A549 (cell line): ENCODE data around the gene TMEM255B. TPM values are rescaled to one million over a fixed set of nuclear protein-coding genes. Genes with fewer than 3 reads are reported as not detected.
"Not testable (repeated sequence)": the region's sequence is repeated elsewhere in the genome, so short reads cannot be mapped to it uniquely, and the experiment has no call there.

Experiments
- ATAC-seq, 2 experiments: fragments of 200-7000 bp in 1 of 2; fragments of >200 bp in 1 of 2; cut with Nextera tagmentation in 1 of 2; cut with Tn5 transposase in 1 of 2; 3 replicates each; pipeline versions ENCODE4 v1.8.0 to v1.9.1; 2018 to 2020; ENCODE audit warnings: mild to moderate bottlenecking in 1 of 2, moderate library complexity in 1 of 2
- CTCF ChIA-PET: fragments of 300-600 bp; sonication (Branson Sonifier 250); formaldehyde crosslinking; extraction: SDS; loops from one replicate; lab custom pipeline; 2021; ENCODE audit warnings: antibody characterized with exemption, inconsistent platforms; lab: Yijun Ruan, JAX
- POLR2A ChIA-PET: fragments of 350-600 bp; formaldehyde crosslinking; extraction: SDS; loops from one replicate; lab custom pipeline; 2021; ENCODE audit warnings: antibody characterized with exemption, inconsistent platforms; lab: Yijun Ruan, JAX
- DNase-seq, 2 experiments: peaks; one replicate each; pipeline versions ENCODE4 v3.0.0 to v3.0.0-alpha.2; 2011 to 2016; ENCODE audit warnings: low read depth in 1 of 2, low spot score in 1 of 2
- FAIRE-seq: peaks from 2 replicates; lab custom pipeline; 2011; peaks lifted over from hg19 to GRCh38; lab: Jason Lieb, UNC
- H3K27ac ChIP-seq, 2 experiments: fragments of >200 bp; sonication (Bioruptor Twin); formaldehyde crosslinking; 3 replicates each; pipeline ENCODE4 v1.5.1; 2016 to 2017
- H3K4me1 ChIP-seq: fragments of >200 bp; sonication (Bioruptor Twin); formaldehyde crosslinking; 3 replicates; pipeline ENCODE4 v1.6.1; 2016
- H3K4me2 ChIP-seq: fragments of >200 bp; sonication (Bioruptor Twin); formaldehyde crosslinking; 3 replicates; pipeline ENCODE4 v1.6.1; 2016
- H3K4me3 ChIP-seq: fragments of >200 bp; sonication (Bioruptor Twin); formaldehyde crosslinking; 3 replicates; pipeline ENCODE4 v1.5.1; 2016
- H3K9me3 ChIP-seq: fragments of >200 bp; sonication (Bioruptor Twin); formaldehyde crosslinking; 3 replicates; pipeline ENCODE4 v1.6.1; 2016
- CBX2 ChIP-seq: fragments of 200-600 bp; sonication (generic); IDR thresholded peaks from 2 replicates; pipeline ENCODE4 v1.6.1; 2016; ENCODE audit warnings: low read depth, mild to moderate bottlenecking, borderline replicate concordance
- CEBPB ChIP-seq, 2 experiments: fragments of >200 bp in 1 of 2; sonication (Bioruptor Twin) in 1 of 2; formaldehyde crosslinking in 1 of 2; IDR thresholded peaks; 2 replicates each; pipeline ENCODE4 v1.6.1; 2012 to 2016
- EHF ChIP-seq: fragments of 250-450 bp; sonication (Bioruptor Pico); IDR thresholded peaks from 2 replicates; pipeline ENCODE4 v1.5.0; 2020; ENCODE audit warnings: mild to moderate bottlenecking
- FOSB ChIP-seq: fragments of 250-450 bp; sonication (Bioruptor Pico); IDR thresholded peaks from 2 replicates; pipeline ENCODE4 v1.5.0; 2020; ENCODE audit warnings: mild to moderate bottlenecking, moderate library complexity
- HES2 ChIP-seq: fragments of >200 bp; sonication (Bioruptor Twin); formaldehyde crosslinking; IDR thresholded peaks from 2 replicates; pipeline ENCODE4 v1.6.1; 2016
- HEYL ChIP-seq: fragments of 250-450 bp; sonication (Bioruptor Pico); IDR thresholded peaks from 2 replicates; pipeline ENCODE4 v1.8.0; 2021; ENCODE audit warnings: mild to moderate bottlenecking, moderate library complexity
- JUN ChIP-seq, 2 experiments: fragments of >200 bp; sonication (Bioruptor Twin); formaldehyde crosslinking; IDR thresholded peaks; 2 replicates in 1 of 2; 3 replicates in 1 of 2; pipeline ENCODE4 v1.6.1; 2016 to 2017
- JUNB ChIP-seq: fragments of >200 bp; sonication (Bioruptor Twin); formaldehyde crosslinking; IDR thresholded peaks from 2 replicates; pipeline ENCODE4 v1.6.1; 2016
- KDM5A ChIP-seq: fragments of 200-600 bp; sonication (generic); IDR thresholded peaks from 2 replicates; pipeline ENCODE4 v1.6.1; 2016; ENCODE audit warnings: antibody characterized with exemption, mild to moderate bottlenecking
- NPAS2 ChIP-seq: fragments of 250-450 bp; sonication (Bioruptor Pico); IDR thresholded peaks from 2 replicates; pipeline ENCODE4 v1.8.0; 2022; ENCODE audit warnings: mild to moderate bottlenecking, moderate library complexity, borderline replicate concordance
- NR3C1 ChIP-seq: fragments of >200 bp; sonication (Bioruptor Twin); formaldehyde crosslinking; IDR thresholded peaks from 3 replicates; pipeline ENCODE4 v1.6.1; 2017
- RAD21 ChIP-seq, 2 experiments: fragments of >200 bp in 1 of 2; sonication (Bioruptor Twin) in 1 of 2; formaldehyde crosslinking in 1 of 2; IDR thresholded peaks in 1 of 2; conservative IDR thresholded peaks in 1 of 2; 2 replicates in 1 of 2; 3 replicates in 1 of 2; pipeline ENCODE4 v1.6.1; 2012 to 2018; ENCODE audit warnings: inconsistent platforms in 1 of 2
- REST ChIP-seq: fragments of 200-600 bp; sonication (generic); IDR thresholded peaks from 2 replicates; pipeline ENCODE4 v1.6.1; 2016; ENCODE audit warnings: antibody characterized with exemption, mild to moderate bottlenecking, moderate library complexity
- SMC3 ChIP-seq: fragments of >200 bp; sonication (Bioruptor Twin); formaldehyde crosslinking; IDR thresholded peaks from 3 replicates; pipeline ENCODE4 v1.6.1; 2018; ENCODE audit warnings: inconsistent platforms
- ZFP36 ChIP-seq: fragments of 450-650 bp; IDR thresholded peaks from 2 replicates; pipeline ENCODE4 v1.6.1; 2014; ENCODE audit warnings: borderline replicate concordance; ENCODE audit not compliant: partially characterized antibody
- ZNF302 ChIP-seq: fragments of 250-450 bp; sonication (Bioruptor Pico); IDR thresholded peaks from 2 replicates; pipeline ENCODE4 v1.9.0; 2021; ENCODE audit warnings: inconsistent platforms, mild to moderate bottlenecking, moderate library complexity
- ZSCAN20 ChIP-seq: fragments of 250-450 bp; sonication (Bioruptor Pico); IDR thresholded peaks from 2 replicates; pipeline ENCODE4 v1.8.0; 2022; ENCODE audit warnings: mild to moderate bottlenecking, moderate library complexity
- WGBS: methylation state at CpG from one replicate; pipeline ENCODE4 v1.1.6; 2017; ENCODE audit errors: missing lambda C conversion rate; 5-methylcytosine and 5-hydroxymethylcytosine counted together
- polyA plus RNA-seq, 4 experiments: library from polyadenylated mRNA; depleted of rRNA in 3 of 4; stranded (reverse); fragments of >200 nt; fragmentation: RNase III in 1 of 4; extraction: RNeasy Plus Mini Kit Qiagen cat#74134 plus additional on column Dnase treatment in 1 of 4; gene quantifications; 2 replicates in 3 of 4; 3 replicates in 1 of 4; pipeline ENCODE4 v1.2.3, GENCODE V29; 2011 to 2017

TMEM255B gene
- polyA plus RNA-seq, 2 of the 4 experiments (the other 2 are of a cell fraction) = 0.54 to 1.1 TPM

- DNase-seq (no peak), ATAC-seq (no peak), FAIRE-seq (no peak)
- H3K9me3 ChIP-seq = no peaks in the 10 kb centered on the region
- H3K4me3 ChIP-seq = no peak overlapping the region
- no peak overlapping the region for H3K27ac ChIP-seq
- CTCF ChIA-PET = no interaction called here
- peaks cover 11% of the 10 kb centered on the region for H3K4me1 ChIP-seq
- H3K4me2 ChIP-seq = no peak overlapping the region
- 91% methylated on average over 18 of the region's 19 CpGs for WGBS
- POLR2A ChIA-PET = no interaction called here
- TF ChIP-seq ZNF302 (CRISPR knock-in tag) = no peak
- TF ChIP-seq FOSB (CRISPR knock-in tag) = no peak
- TF ChIP-seq SMC3 = no peak
- TF ChIP-seq ZFP36 = no peak
- no peak for TF ChIP-seq ZSCAN20 (CRISPR knock-in tag)
- TF ChIP-seq HEYL (CRISPR knock-in tag) = no peak
- no peak for TF ChIP-seq JUNB
- no peak for TF ChIP-seq RAD21 (conservative IDR thresholded peaks at IDR 0.05 in 1 of 2, IDR thresholded peaks at IDR 0.05 in 1 of 2)
- no peak for TF ChIP-seq CEBPB (IDR thresholded peaks at IDR 0.05)
- TF ChIP-seq HES2 = no peak
- TF ChIP-seq NPAS2 (CRISPR knock-in tag) = no peak
- TF ChIP-seq JUN (IDR thresholded peaks at IDR 0.05) = no peak
- TF ChIP-seq CBX2 = no peak
- TF ChIP-seq KDM5A = no peak
- TF ChIP-seq NR3C1 = no peak
- no peak for TF ChIP-seq REST
Observed at GRCh38 chr13:113827021-113827420, 68.0 kb downstream of the TMEM255B start.

GRCh38 chr13:113828282-113828825, 69.3 kb downstream of the TMEM255B start:
- ChIA-PET CTCF (no interaction called here), POLR2A (no interaction called here)
- H3K4me1 ChIP-seq = peaks cover 23% of the 10 kb centered on the region
- H3K4me3 ChIP-seq = no peak overlapping the region
- ATAC-seq = no peak
- FAIRE-seq = no peak
- no peak overlapping the region for H3K4me2 ChIP-seq
- no peak for DNase-seq
- 83% methylated on average over 19 of the region's 20 CpGs for WGBS
- H3K9me3 ChIP-seq = no peaks in the 10 kb centered on the region
- TF ChIP-seq JUN (IDR thresholded peaks at IDR 0.05) = no peak
- TF ChIP-seq EHF = no peak
- no peak overlapping the region for H3K27ac ChIP-seq

- H3K4me2 ChIP-seq, H3K9me3 ChIP-seq, DNase-seq, FAIRE-seq, CTCF ChIA-PET, POLR2A ChIA-PET, H3K4me3 ChIP-seq, ATAC-seq: not testable (repeated sequence)
- H3K27ac ChIP-seq = peak overlapping the region in 1 of 2 experiments; percentile 71; a peak in 3 of 6 replicates
- H3K4me1 ChIP-seq = peaks cover 29% of the 10 kb centered on the region
- WGBS = no CpG with 5 or more reads among the region's 22 CpGs
Observed at GRCh38 chr13:113830426-113830950, 71.5 kb downstream of the TMEM255B start.
